GM19452 (cell line): ENCODE results near the gene DENND2A.
"Not testable (repeated sequence)": the region's sequence is repeated elsewhere in the genome, so short reads cannot be mapped to it uniquely, and the experiment has no call there.

Experiments
- ATAC-seq: cut with Tn5 transposase; IDR thresholded peaks from one replicate; pipeline ENCODE4 v1.9.1; 2021; ENCODE audit not compliant: unreplicated experiment

Gene DENND2A

GRCh38 chr7:140557069-140557468 lies 83.5 kb downstream of the DENND2A start:
- no peak for ATAC-seq

- not testable (repeated sequence) for ATAC-seq
Observed at GRCh38 chr7:140553236-140553635, 87.4 kb downstream of the DENND2A start.

- no peak for ATAC-seq
Observed at GRCh38 chr7:140552240-140552679, 88.4 kb downstream of the DENND2A start.

GRCh38 chr7:140551355-140552239 lies 89.0 kb downstream of the DENND2A start:
- no peak for ATAC-seq

GRCh38 chr7:140546947-140547346 lies 93.7 kb downstream of the DENND2A start:
- ATAC-seq: no peak

- no peak for ATAC-seq
Observed at GRCh38 chr7:140544388-140544826, 96.2 kb downstream of the DENND2A start.

- ATAC-seq: no peak
Observed at GRCh38 chr7:140542228-140542603, 98.4 kb downstream of the DENND2A start.

GRCh38 chr7:140541513-140542227 lies 98.9 kb downstream of the DENND2A start:
- no peak for ATAC-seq

- ATAC-seq: no peak
Observed at GRCh38 chr7:140541176-140541512, 99.5 kb downstream of the DENND2A start.

GRCh38 chr7:140540136-140540777 lies 100.4 kb downstream of the DENND2A start:
- ATAC-seq: no peak

GRCh38 chr7:140539461-140539860 lies 101.2 kb downstream of the DENND2A start:
- ATAC-seq: no peak

GRCh38 chr7:140537750-140538482 lies 102.7 kb downstream of the DENND2A start:
- ATAC-seq: no peak

- ATAC-seq: no peak
Observed at GRCh38 chr7:140534743-140535142, 105.9 kb downstream of the DENND2A start.

GRCh38 chr7:140533394-140533872 lies 107.2 kb downstream of the DENND2A start:
- ATAC-seq: no peak

GRCh38 chr7:140529428-140529827 lies 111.2 kb downstream of the DENND2A start:
- ATAC-seq: not testable (repeated sequence)

GRCh38 chr7:140526787-140527664 lies 113.6 kb downstream of the DENND2A start:
- no peak for ATAC-seq

GRCh38 chr7:140526214-140526613 lies 114.4 kb downstream of the DENND2A start:
- ATAC-seq: no peak

- ATAC-seq: no peak
Observed at GRCh38 chr7:140525743-140526142, 114.9 kb downstream of the DENND2A start.

GRCh38 chr7:140521421-140521820 lies 119.2 kb downstream of the DENND2A start:
- ATAC-seq: no peak

GRCh38 chr7:140519007-140519399 lies 121.6 kb downstream of the DENND2A start:
- ATAC-seq: no peak
